ENCODE data around the gene ADAMTS12. TPM values are rescaled to one million over a fixed set of nuclear protein-coding genes. Genes with fewer than 3 reads are reported as not detected.

ADAMTS12 gene
- total RNA-seq, 2 experiments from 2014 or later: not detected

GRCh38 chr5:33513462-33514185, 378.2 kb downstream of the ADAMTS12 start:
- no peak for TF ChIP-seq CTCF (IDR thresholded peaks at IDR 0.05)
- intact Hi-C loops (cut with micrococcal nuclease): no loop called here
- H3K27ac Mint-ChIP-seq: no peak overlapping the region
- no peak for ATAC-seq
- POLR2A ChIA-PET: interaction anchor here (0.5 kb wide), 1 partner anchor 39 kb away, joined by 3 read pairs; no protein-coding TSS in a partner anchor
- no peaks in the 10 kb centered on the region for H3K4me1 Mint-ChIP-seq (ENCODE audit: low read depth)
- H3K9me3 Mint-ChIP-seq: no peaks in the 10 kb centered on the region
- CTCF ChIA-PET: no interaction called here
- H3K27me3 Mint-ChIP-seq: no peaks in the 10 kb centered on the region
- no peak for DNase-seq
- no peaks in the 10 kb centered on the region for H3K36me3 Mint-ChIP-seq (ENCODE audit: low read depth)
- no peak overlapping the region for H3K4me3 Mint-ChIP-seq

DNA sequence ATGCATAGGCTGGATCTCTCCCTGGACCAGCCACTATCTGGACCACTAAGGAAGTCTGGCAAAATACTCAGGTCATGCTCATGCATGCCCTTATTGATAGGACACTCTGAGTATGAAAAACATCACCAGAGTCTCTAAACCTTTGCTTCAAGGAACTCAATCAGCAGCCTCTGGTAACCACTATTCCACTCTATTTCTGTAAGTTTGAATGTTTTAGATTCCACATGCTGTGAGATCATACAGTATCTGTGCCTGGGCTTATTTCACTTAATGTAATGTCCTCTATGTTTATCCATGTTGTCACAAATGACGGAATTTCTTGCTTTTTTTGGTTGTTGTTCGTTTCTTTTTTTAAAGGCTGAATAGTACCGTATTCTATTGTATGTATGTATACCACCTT, 382.8 kb downstream of the ADAMTS12 start:
- no peaks in the 10 kb centered on the region for H3K9me3 Mint-ChIP-seq

DNA sequence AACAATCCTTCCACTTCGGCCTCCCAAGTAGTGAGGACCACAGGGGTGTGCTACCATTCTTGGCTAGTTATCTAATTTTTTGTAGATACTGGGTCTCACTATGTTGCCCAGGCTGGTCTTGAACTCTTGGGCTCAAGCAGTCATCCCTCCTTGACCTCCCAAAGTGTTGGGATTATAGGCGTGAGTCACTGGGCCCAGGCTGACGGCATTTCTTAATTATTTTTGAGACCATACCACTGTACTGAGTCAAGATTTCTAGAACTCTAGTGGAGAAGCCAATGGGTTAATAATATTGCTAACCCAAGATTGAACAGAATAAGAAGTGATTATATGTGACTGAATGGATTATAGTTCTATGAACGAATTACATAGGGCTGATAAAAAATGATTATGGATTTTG, 384.4 kb downstream of the ADAMTS12 start:
- ChIA-PET CTCF (interaction anchor here (1.4 kb wide), 1 partner anchor 72 kb away, joined by 3 read pairs; no protein-coding TSS in a partner anchor), POLR2A (no interaction called here)
- intact Hi-C loops (cut with micrococcal nuclease): no loop called here
- H3K36me3 Mint-ChIP-seq (ENCODE audit: low read depth): no peaks in the 10 kb centered on the region
- no peak for DNase-seq
- H3K9me3 Mint-ChIP-seq: no peaks in the 10 kb centered on the region
- no peak for ATAC-seq
- H3K27ac Mint-ChIP-seq: no peak overlapping the region
- TF ChIP-seq CTCF (IDR thresholded peaks at IDR 0.05): no peak
- H3K4me3 Mint-ChIP-seq: no peak overlapping the region
- no peaks in the 10 kb centered on the region for H3K27me3 Mint-ChIP-seq
- H3K4me1 Mint-ChIP-seq (ENCODE audit: low read depth): no peaks in the 10 kb centered on the region

More for the DNA sequence above, 382.8 kb downstream of the ADAMTS12 start:
- intact Hi-C loops (cut with micrococcal nuclease): no loop called here
- Mint-ChIP-seq H3K4me1 (ENCODE audit: low read depth) (no peaks in the 10 kb centered on the region), H3K27me3 (no peaks in the 10 kb centered on the region), H3K36me3 (ENCODE audit: low read depth) (no peaks in the 10 kb centered on the region), H3K27ac (no peak overlapping the region), H3K4me3 (no peak overlapping the region)
- DNase-seq (no peak), ATAC-seq (no peak)
- ChIA-PET CTCF (no interaction called here), POLR2A (no interaction called here)
- no peak for TF ChIP-seq CTCF (IDR thresholded peaks at IDR 0.05)

DNA sequence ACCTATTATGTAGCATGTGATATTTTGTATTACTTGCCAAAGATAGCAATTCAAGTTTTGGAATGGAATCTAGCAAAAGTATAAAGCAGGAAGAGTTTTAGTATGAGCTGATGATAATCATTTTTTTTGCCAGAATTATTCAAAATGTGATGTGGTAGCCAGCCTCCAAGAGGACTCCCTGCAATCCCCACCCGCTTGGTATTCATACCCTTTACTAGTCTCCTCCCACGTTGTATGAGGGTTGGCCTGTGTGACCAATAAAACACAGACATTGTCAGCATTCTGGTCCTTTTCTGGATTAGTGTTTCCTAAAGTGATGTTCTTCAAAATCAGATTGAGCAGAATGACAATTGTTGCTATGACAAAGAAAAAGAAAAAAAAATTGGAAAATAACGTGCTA, 387.2 kb downstream of the ADAMTS12 start:
- Mint-ChIP-seq H3K4me1 (ENCODE audit: low read depth) (no peaks in the 10 kb centered on the region), H3K9me3 (no peaks in the 10 kb centered on the region), H3K27me3 (no peaks in the 10 kb centered on the region), H3K4me3 (no peak overlapping the region), H3K36me3 (ENCODE audit: low read depth) (no peaks in the 10 kb centered on the region), H3K27ac (no peak overlapping the region)
- no peak for DNase-seq
- ChIA-PET CTCF (no interaction called here), POLR2A (no interaction called here)
- no peak for TF ChIP-seq CTCF (IDR thresholded peaks at IDR 0.05)
- intact Hi-C loops (cut with micrococcal nuclease): no loop called here
- ATAC-seq: no peak

- Mint-ChIP-seq H3K27me3 (no peaks in the 10 kb centered on the region), H3K4me1 (ENCODE audit: low read depth) (no peaks in the 10 kb centered on the region), H3K36me3 (ENCODE audit: low read depth) (no peaks in the 10 kb centered on the region), H3K9me3 (no peaks in the 10 kb centered on the region), H3K27ac (no peak overlapping the region), H3K4me3 (no peak overlapping the region)
- TF ChIP-seq CTCF (IDR thresholded peaks at IDR 0.05): no peak
- ChIA-PET CTCF (no interaction called here), POLR2A (interaction anchor here (0.7 kb wide), 1 partner anchor 41 kb away, joined by 3 read pairs; no protein-coding TSS in a partner anchor)
- DNase-seq: no peak
- intact Hi-C loops (cut with micrococcal nuclease): no loop called here
- ATAC-seq: no peak
These were observed 389.9 kb downstream of the ADAMTS12 start for GRCh38 chr5:33501899-33502298.

Measured in activated CD8-positive, alpha-beta T cell treated with anti-CD3 and anti-CD28 coated beads for 36 hours (primary cell).